HL-60 (cell line): Measurements from ENCODE around the gene P4HA1.

Experiments
- DNase-seq, 2 experiments: peaks; one replicate each; pipeline ENCODE4 v3.0.0-alpha.2; 2010 to 2020; ENCODE audit warnings: low read depth in 1 of 2, low spot score in 1 of 2
- H3K27ac ChIP-seq: fragments of 250-450 bp; sonication (Bioruptor Pico); replicated peaks from 2 replicates; pipeline ENCODE4 v1.5.1; 2020; ENCODE audit warnings: mild to moderate bottlenecking, moderate library complexity
- H3K27me3 ChIP-seq: fragments of 250-450 bp; sonication (Bioruptor Pico); 2 replicates; pipeline ENCODE4 v1.5.1; 2021; ENCODE audit warnings: mild to moderate bottlenecking, moderate library complexity; ENCODE audit not compliant: insufficient read depth, poor library complexity, severe bottlenecking
- H3K4me3 ChIP-seq: replicated peaks from 2 replicates; pipeline ENCODE4 v1.5.1; 2011; ENCODE audit warnings: mild to moderate bottlenecking, control low read depth, low read length; ENCODE audit not compliant: insufficient read depth
- CTCF ChIP-seq: IDR thresholded peaks from one replicate; pipeline ENCODE4 v1.5.1; 2011; ENCODE audit warnings: low read length, control low read depth, inconsistent platforms; ENCODE audit not compliant: insufficient read depth
- GABPA ChIP-seq: IDR thresholded peaks from 2 replicates; pipeline ENCODE4 v1.6.1; 2012; ENCODE audit warnings: low read depth
- POLR2AphosphoS5 ChIP-seq: IDR thresholded peaks from 2 replicates; pipeline ENCODE4 v1.6.1; 2012; ENCODE audit warnings: low read depth
- REST ChIP-seq: IDR thresholded peaks from 2 replicates; pipeline ENCODE4 v1.6.1; 2012; ENCODE audit warnings: low read depth; ENCODE audit not compliant: insufficient replicate concordance
- SPI1 ChIP-seq: IDR thresholded peaks from 2 replicates; pipeline ENCODE4 v1.6.1; 2012; ENCODE audit warnings: low read depth, mild to moderate bottlenecking, borderline replicate concordance
- long read RNA-seq: library from polyadenylated mRNA; unstranded; transcript quantifications from one replicate; pipeline ENCODE4 v2.0.0, GENCODE V29; 2020

Gene P4HA1
- long read RNA-seq, transcript P4HA1-203 (15 exons, 2,727 nt): major isoform, 127 of 206 reads
- long read RNA-seq, transcript P4HA1-202 (15 exons, 2,727 nt): minor isoform, 47 of 206 reads
- long read RNA-seq, partial matches to known transcripts: 9 of 206 reads
- long read RNA-seq, other reads (novel, unspliced or antisense): 21 of 206 reads

- Histone ChIP-seq H3K27me3 (no peaks in the 10 kb centered on the region), H3K27ac (peak within 1 kb of the TSS; percentile 91), H3K4me3 (peak within 1 kb of the TSS; percentile 80)
- peak; percentile 92 to 97 for DNase-seq
- TF ChIP-seq POLR2AphosphoS5: peak; percentile 98
- TF ChIP-seq GABPA: peak; percentile 15; the same call in 1 of the 2 replicates
- TF ChIP-seq REST: peak; percentile 72
- peak; percentile 29; the same call in 1 of the 2 replicates for TF ChIP-seq SPI1
- peak; percentile 26 for TF ChIP-seq CTCF
These were observed at the start of gene P4HA1 for GRCh38 chr10:73096449-73097304. Gene P4HA1 (minus strand): TSS chr10:73096866. CDS start chr10:73074883, 21,983 bp downstream.

- no peak for DNase-seq
- Histone ChIP-seq H3K27ac (no peak overlapping the region), H3K27me3 (no peaks in the 10 kb centered on the region), H3K4me3 (no peak overlapping the region)
- TF ChIP-seq SPI1 (no peak), POLR2AphosphoS5 (no peak)
These were observed 44.9 kb upstream of the P4HA1 start for GRCh38 chr10:73141603-73142002.

GRCh38 chr10:73139251-73139650 is 42.6 kb upstream of the P4HA1 start:
- Histone ChIP-seq H3K27ac (no peak overlapping the region), H3K4me3 (no peak overlapping the region), H3K27me3 (no peaks in the 10 kb centered on the region)
- DNase-seq: no peak
- TF ChIP-seq CTCF (no peak), GABPA (no peak), POLR2AphosphoS5 (no peak), REST (no peak), SPI1 (no peak)

- no peak overlapping the region for H3K4me3 ChIP-seq
- TF ChIP-seq CTCF (no peak), REST (no peak), GABPA (no peak), POLR2AphosphoS5 (no peak), SPI1 (no peak)
- no peak overlapping the region for H3K27ac ChIP-seq
- H3K27me3 ChIP-seq: no peaks in the 10 kb centered on the region
- no peak for DNase-seq
These were observed 40.0 kb upstream of the P4HA1 start for GRCh38 chr10:73136627-73137026.
